HepG2 (cell line): ENCODE results near the gene DHRS1. TPM values are rescaled to one million over a fixed set of nuclear protein-coding genes. Genes with fewer than 3 reads are reported as not detected.
A peak's percentile ranks its signal among the peaks of the same experiment; 100 is the strongest.

Source experiments
- AGO2 ChIP-seq: fragments of 200-400 bp; formaldehyde crosslinking; optimal IDR thresholded peaks from 2 replicates; pipeline ENCODE3; 2017; ENCODE audit warnings: mild to moderate bottlenecking, low read depth, low read length, moderate library complexity
- BRD4 ChIP-seq: sonication (generic); formaldehyde crosslinking; IDR thresholded peaks from 2 replicates; pipeline ENCODE4 v1.4.0; 2020; ENCODE audit warnings: missing genetic modification reagents
- ELK4 ChIP-seq: sonication (generic); formaldehyde crosslinking; IDR thresholded peaks from 2 replicates; pipeline ENCODE4 v1.9.0; 2021; ENCODE audit warnings: missing genetic modification reagents, borderline replicate concordance
- GPN1 ChIP-seq: sonication (generic); formaldehyde crosslinking; IDR thresholded peaks from 2 replicates; pipeline ENCODE4 v1.5.1; 2020; ENCODE audit warnings: missing genetic modification reagents, borderline replicate concordance
- KLF11 ChIP-seq: IDR thresholded peaks from 2 replicates; pipeline ENCODE4 v1.6.1; 2016; ENCODE audit warnings: missing compliant biosample characterization
- PHF21A ChIP-seq: sonication (generic); formaldehyde crosslinking; IDR thresholded peaks from 2 replicates; pipeline ENCODE4 v1.5.0; 2020; ENCODE audit warnings: mild to moderate bottlenecking, missing genetic modification reagents
- PLSCR1 ChIP-seq: sonication (generic); formaldehyde crosslinking; IDR thresholded peaks from 2 replicates; pipeline ENCODE4 v1.5.0; 2020; ENCODE audit warnings: missing genetic modification reagents, mild to moderate bottlenecking, borderline replicate concordance
- SYNCRIP ChIP-seq: fragments of 200-400 bp; formaldehyde crosslinking; IDR thresholded peaks from 2 replicates; pipeline ENCODE4 v1.6.1; 2018; ENCODE audit warnings: mild to moderate bottlenecking, low read depth, low read length; ENCODE audit not compliant: insufficient read depth
- ZNF235 ChIP-seq: sonication (generic); formaldehyde crosslinking; IDR thresholded peaks from 2 replicates; pipeline ENCODE4 v1.8.1; 2023; ENCODE audit warnings: mild to moderate bottlenecking, missing genetic modification reagents, borderline replicate concordance
- ZNF33A ChIP-seq: sonication (generic); formaldehyde crosslinking; IDR thresholded peaks from 2 replicates; pipeline ENCODE4 v1.5.1; 2020; ENCODE audit warnings: missing genetic modification reagents, mild to moderate bottlenecking, moderate library complexity, borderline replicate concordance
- ZNF484 ChIP-seq: sonication (generic); formaldehyde crosslinking; IDR thresholded peaks from 2 replicates; pipeline ENCODE4 v1.5.1; 2020; ENCODE audit warnings: mild to moderate bottlenecking, low read depth, missing genetic modification reagents, borderline replicate concordance
- ZNF784 ChIP-seq: sonication (generic); formaldehyde crosslinking; IDR thresholded peaks from 2 replicates; pipeline ENCODE4 v1.5.1; 2020; ENCODE audit warnings: missing genetic modification reagents, mild to moderate bottlenecking, borderline replicate concordance
- polyA plus RNA-seq, 8 experiments: library from polyadenylated mRNA; depleted of rRNA in 3 of 8; stranded (reverse) in 7 of 8; unstranded in 1 of 8; fragments of >200 nt; fragmentation: Illumina TruSeq in 4 of 8; extraction: Trizol in 4 of 8; gene quantifications; 2 replicates each; pipeline versions ENCODE4 v1.2.1 to v1.2.3, GENCODE V29; 2011 to 2016; ENCODE audit warnings: low read depth in 4 of 8, missing spikeins in 1 of 8, mixed read lengths in 1 of 8; ENCODE audit not compliant: insufficient read depth in 1 of 8
- total RNA-seq, 5 experiments: library from RNA; depleted of rRNA; stranded (reverse); fragments of >200 nt; fragmentation: Illumina TruSeq; extraction: Trizol; gene quantifications; 2 replicates each; pipeline ENCODE4 v1.2.3, GENCODE V29; 2016; ENCODE audit warnings: low read depth in 1 of 5

Gene DHRS1
- total and polyA plus RNA-seq, 2 of the 13 experiments (the other 11 are each of a cell fraction or from before 2014, with no cell fraction given), result 49.8 to 60.8 TPM

- TF ChIP-seq ELK4 (CRISPR knock-in tag) (peak; percentile 90; the same call in 1 of the 2 replicates), PHF21A (peak; percentile 85), ZNF235 (CRISPR knock-in tag) (peak; percentile 98; the same call in 1 of the 2 replicates), AGO2 (peak; percentile 96), ZNF484 (CRISPR knock-in tag) (peak; percentile 97), KLF11 (peak; percentile 88; the same call in 1 of the 2 replicates), GPN1 (CRISPR knock-in tag) (peak; percentile 78; the same call in 1 of the 2 replicates), SYNCRIP (no peak), ZNF33A (CRISPR knock-in tag) (no peak), PLSCR1 (CRISPR knock-in tag) (no peak), ZNF784 (CRISPR knock-in tag) (peak; percentile 99), BRD4 (CRISPR knock-in tag) (peak; percentile 98; the same call in 1 of the 2 replicates)
- TF ChIP-seq, all 625 proteins: peak for 445
Measured at GRCh38 chr14:24315807-24316596, 16.4 kb upstream of the DHRS1 start (continued).
